GM12872 (cell line): Measurements from ENCODE around the gene CFAP70.

ENCODE experiments used
- TF ChIP-seq, protein P1 (sequence below): IDR thresholded peaks from 3 replicates; pipeline ENCODE4 v1.5.1; 2011; ENCODE audit warnings: low read depth, mild to moderate bottlenecking, low read length, moderate library complexity; ENCODE audit not compliant: insufficient read depth

The CFAP70 gene

DNA sequence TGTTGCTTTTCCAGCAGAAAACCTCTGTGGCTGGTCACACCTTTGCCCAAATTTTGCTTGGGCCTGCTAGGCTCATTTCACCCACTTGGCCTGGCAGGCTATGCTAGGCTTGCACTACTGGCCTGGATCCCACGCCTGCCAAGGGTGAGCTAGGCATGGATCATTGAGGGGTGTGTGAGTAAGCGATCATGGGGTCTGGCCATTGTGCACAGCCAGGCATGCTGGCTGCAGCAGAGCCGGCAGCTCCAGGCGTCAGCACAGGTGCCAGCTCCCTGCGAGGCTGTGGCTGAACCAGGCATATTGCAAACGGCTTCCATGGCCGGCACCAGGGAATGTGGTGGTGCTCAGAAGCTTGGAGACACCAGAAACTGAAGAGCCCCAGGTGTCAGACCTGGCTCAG, 19.2 kb downstream of the CFAP70 start:
- TF ChIP-seq, protein P1, sequence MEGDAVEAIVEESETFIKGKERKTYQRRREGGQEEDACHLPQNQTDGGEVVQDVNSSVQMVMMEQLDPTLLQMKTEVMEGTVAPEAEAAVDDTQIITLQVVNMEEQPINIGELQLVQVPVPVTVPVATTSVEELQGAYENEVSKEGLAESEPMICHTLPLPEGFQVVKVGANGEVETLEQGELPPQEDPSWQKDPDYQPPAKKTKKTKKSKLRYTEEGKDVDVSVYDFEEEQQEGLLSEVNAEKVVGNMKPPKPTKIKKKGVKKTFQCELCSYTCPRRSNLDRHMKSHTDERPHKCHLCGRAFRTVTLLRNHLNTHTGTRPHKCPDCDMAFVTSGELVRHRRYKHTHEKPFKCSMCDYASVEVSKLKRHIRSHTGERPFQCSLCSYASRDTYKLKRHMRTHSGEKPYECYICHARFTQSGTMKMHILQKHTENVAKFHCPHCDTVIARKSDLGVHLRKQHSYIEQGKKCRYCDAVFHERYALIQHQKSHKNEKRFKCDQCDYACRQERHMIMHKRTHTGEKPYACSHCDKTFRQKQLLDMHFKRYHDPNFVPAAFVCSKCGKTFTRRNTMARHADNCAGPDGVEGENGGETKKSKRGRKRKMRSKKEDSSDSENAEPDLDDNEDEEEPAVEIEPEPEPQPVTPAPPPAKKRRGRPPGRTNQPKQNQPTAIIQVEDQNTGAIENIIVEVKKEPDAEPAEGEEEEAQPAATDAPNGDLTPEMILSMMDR, result no peak

DNA sequence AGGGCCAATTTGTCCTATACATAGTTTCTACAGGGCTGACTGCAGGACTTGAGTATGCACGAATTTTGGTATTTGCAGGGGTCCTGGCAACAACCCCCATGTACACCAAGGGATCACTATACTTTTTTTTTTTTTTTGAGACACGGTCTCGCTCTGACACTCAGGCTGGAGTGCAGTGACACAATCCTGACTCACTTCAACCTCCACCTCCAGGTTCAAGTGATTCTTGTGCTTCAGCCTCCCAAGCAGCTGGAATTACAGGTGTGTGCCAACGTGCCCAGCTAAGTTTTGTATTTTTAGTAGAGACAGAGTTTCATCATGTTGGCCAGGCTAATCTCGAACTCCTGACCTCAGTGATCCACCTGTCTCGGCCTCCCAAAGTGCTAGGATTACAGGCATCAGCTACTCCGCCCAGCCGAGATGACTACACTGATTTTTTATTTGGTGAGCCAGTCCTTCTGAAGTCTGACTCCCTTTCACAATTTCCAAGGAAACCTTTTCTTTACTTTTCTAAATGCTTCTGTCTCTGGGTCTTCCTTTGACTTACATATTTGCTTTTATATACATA, 19.8 kb downstream of the CFAP70 start:
- TF ChIP-seq, protein P1, result no peak

DNA sequence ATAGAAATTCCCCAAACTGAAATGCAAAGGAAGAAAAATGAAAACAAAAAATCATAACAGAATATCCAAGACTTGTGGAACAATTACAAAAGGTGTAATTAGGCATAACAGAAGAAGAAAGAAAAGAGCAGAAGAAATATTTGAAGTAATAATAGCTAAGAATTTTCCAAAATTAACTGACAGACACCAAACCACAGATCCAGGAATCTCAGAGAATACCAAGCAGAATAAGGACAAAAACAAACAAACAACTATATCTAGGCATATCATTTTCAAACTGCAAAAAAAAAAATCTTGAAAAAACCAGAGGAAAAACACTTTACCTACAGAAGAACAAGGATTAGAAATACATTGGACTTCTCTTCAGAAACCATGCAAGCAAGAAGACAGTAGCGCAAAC, 25.5 kb downstream of the CFAP70 start:
- TF ChIP-seq, protein P1, result no peak

DNA sequence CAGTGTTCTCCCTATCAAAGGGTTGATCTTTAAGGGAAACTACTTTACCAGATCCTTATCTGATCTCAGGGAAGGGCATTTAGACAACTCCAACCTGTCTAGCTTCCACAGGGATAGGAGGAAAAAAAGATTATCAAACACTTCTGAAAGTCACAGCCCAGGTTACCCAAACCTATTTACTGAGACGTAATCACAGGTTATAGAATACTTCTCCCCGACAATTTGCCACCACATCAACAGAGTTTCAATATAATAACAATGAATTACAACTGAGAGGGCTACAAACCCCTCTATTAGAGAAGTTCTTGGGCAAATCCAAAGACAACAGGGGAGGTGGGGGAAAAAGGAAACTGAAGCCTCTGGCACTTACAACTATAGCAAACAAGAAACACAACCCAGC, 26.3 kb downstream of the CFAP70 start:
- TF ChIP-seq, protein P1, result no peak

DNA sequence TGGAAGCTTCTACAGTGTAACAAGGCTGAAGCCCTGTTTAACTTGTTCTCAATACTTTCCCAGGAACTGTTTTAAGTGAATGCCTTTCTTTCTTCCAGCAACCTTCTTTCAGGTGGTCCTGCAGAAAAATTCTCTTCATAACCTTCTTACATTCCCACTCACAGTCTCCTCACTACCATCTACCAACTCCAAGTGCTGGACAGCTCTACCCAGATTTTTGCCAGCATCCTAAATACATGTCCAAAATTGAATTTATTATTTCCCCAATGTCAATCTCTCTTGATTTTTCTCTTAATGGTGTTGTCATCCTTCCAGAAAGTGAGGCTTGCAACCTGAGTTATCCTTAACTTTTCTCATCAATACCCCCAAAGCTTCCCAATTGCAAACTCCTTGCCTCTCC, 48.2 kb downstream of the CFAP70 start:
- TF ChIP-seq, protein P1, result no peak

DNA sequence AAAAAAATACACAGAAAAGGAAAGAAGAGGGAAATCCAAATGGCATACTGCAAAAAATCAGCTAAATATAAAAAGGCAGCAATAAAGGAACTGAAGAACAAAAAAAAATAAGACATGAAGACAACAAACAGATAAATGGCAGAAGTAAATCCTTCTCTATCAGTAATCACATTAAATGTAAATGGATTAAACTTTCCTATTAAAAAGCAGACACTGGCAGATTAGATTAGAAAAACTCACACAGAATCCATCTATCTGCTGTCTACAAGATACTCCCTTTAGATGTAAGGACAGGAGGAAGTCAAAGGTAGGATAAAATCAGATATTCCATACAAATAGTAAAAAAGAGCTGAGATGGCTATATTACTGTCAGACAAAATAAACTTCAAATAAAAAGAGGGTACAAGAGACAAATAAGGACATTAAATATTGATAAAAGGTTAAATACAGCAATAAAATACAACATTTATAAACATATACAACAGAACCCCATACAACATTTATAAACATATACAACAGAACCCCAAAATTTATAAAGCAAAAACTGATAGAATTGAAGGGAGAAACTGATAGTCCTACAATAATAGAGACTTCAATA, 51.4 kb downstream of the CFAP70 start:
- TF ChIP-seq, protein P1, result no peak

DNA sequence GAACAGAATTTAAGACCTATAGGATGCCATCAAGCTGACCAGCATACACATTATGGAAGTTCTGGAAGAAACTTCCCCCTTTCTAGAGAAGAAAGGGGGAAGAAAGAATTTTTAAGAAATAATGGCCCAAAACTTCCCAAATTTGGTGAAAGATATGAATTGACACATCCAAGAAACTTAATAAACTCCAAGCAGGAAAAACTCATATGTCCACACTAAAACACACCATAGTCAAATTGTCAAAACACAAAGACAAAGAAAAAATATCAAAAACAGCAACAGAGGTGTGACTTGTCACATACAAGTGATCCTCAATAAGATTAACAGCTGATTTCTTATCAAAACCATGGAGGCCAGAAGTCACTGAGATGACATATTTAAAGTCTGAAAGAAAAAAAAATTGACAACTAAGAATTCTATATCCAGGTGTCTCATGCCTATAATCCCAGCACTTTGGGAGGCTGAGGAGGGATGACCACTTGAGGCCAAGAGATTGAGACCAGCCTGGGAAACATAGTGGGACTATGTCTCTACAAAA, 52.4 kb downstream of the CFAP70 start:
- TF ChIP-seq, protein P1, result no peak
